ENCODE measurements around the gene ZBTB21.

The ZBTB21 gene

GRCh38 chr21:41958886-41959563, 51.1 kb downstream of the ZBTB21 start:
- H2AFZ ChIP-seq (ENCODE audit: low read depth): no peak overlapping the region
- H3K4me3 ChIP-seq (IDR thresholded peaks at IDR 0.05; ENCODE audit: insufficient read depth, low read depth, low read length): no peak overlapping the region
- H3K36me3 ChIP-seq (ENCODE audit: insufficient read depth): no peaks in the 10 kb centered on the region
- H3K79me2 ChIP-seq (ENCODE audit: insufficient read depth, low read depth): no peaks in the 10 kb centered on the region
- H3K9ac ChIP-seq: no peak overlapping the region
- no peaks in the 10 kb centered on the region for H3K4me1 ChIP-seq (ENCODE audit: low read depth, poor library complexity, severe bottlenecking)
- H3K4me2 ChIP-seq: no peak overlapping the region
- H3K27ac ChIP-seq: no peak overlapping the region
- TF ChIP-seq CTCF (conservative IDR thresholded peaks at IDR 0.05; ENCODE audit: low read depth, low read length): no peak
- no peaks in the 10 kb centered on the region for H4K20me1 ChIP-seq (ENCODE audit: insufficient read depth)
- peaks cover 25% of the 10 kb centered on the region for H3K27me3 ChIP-seq (ENCODE audit: insufficient read depth, low read depth)

- H4K20me1 ChIP-seq (ENCODE audit: insufficient read depth): no peaks in the 10 kb centered on the region
- no peaks in the 10 kb centered on the region for H3K79me2 ChIP-seq (ENCODE audit: insufficient read depth, low read depth)
- no peaks in the 10 kb centered on the region for H3K4me1 ChIP-seq (ENCODE audit: low read depth, poor library complexity, severe bottlenecking)
- no peak overlapping the region for H2AFZ ChIP-seq (ENCODE audit: low read depth)
- no peak overlapping the region for H3K27ac ChIP-seq
- H3K4me2 ChIP-seq: no peak overlapping the region
- no peak for TF ChIP-seq CTCF (conservative IDR thresholded peaks at IDR 0.05; ENCODE audit: low read depth, low read length)
- no peaks in the 10 kb centered on the region for H3K36me3 ChIP-seq (ENCODE audit: insufficient read depth)
- peaks cover 22% of the 10 kb centered on the region for H3K27me3 ChIP-seq (ENCODE audit: insufficient read depth, low read depth)
- H3K9ac ChIP-seq: no peak overlapping the region
- H3K4me3 ChIP-seq (IDR thresholded peaks at IDR 0.05; ENCODE audit: insufficient read depth, low read depth, low read length): no peak overlapping the region
These were observed 52.0 kb downstream of the ZBTB21 start for GRCh38 chr21:41957991-41958766.

- H3K4me2 ChIP-seq: no peak overlapping the region
- no peak overlapping the region for H3K4me3 ChIP-seq (IDR thresholded peaks at IDR 0.05; ENCODE audit: insufficient read depth, low read depth, low read length)
- no peaks in the 10 kb centered on the region for H4K20me1 ChIP-seq (ENCODE audit: insufficient read depth)
- peaks cover 13% of the 10 kb centered on the region; the same call in 1 of the 2 replicates for H3K27me3 ChIP-seq (ENCODE audit: insufficient read depth, low read depth)
- H3K36me3 ChIP-seq (ENCODE audit: insufficient read depth): no peaks in the 10 kb centered on the region
- no peak overlapping the region for H3K27ac ChIP-seq
- no peaks in the 10 kb centered on the region for H3K4me1 ChIP-seq (ENCODE audit: low read depth, poor library complexity, severe bottlenecking)
- H3K79me2 ChIP-seq (ENCODE audit: insufficient read depth, low read depth): no peaks in the 10 kb centered on the region
- no peak for TF ChIP-seq CTCF (conservative IDR thresholded peaks at IDR 0.05; ENCODE audit: low read depth, low read length)
- H2AFZ ChIP-seq (ENCODE audit: low read depth): no peak overlapping the region
- H3K9ac ChIP-seq: no peak overlapping the region
These were observed 53.0 kb downstream of the ZBTB21 start for GRCh38 chr21:41956926-41957729.

GRCh38 chr21:41955516-41955915, 54.6 kb downstream of the ZBTB21 start:
- Histone ChIP-seq H3K27me3 (ENCODE audit: insufficient read depth, low read depth) (no peaks in the 10 kb centered on the region; the same call in 1 of the 2 replicates), H3K79me2 (ENCODE audit: insufficient read depth, low read depth) (no peaks in the 10 kb centered on the region), H3K4me2 (no peak overlapping the region), H3K36me3 (ENCODE audit: insufficient read depth) (no peaks in the 10 kb centered on the region), H2AFZ (ENCODE audit: low read depth) (no peak overlapping the region), H4K20me1 (ENCODE audit: insufficient read depth) (no peaks in the 10 kb centered on the region), H3K4me3 (IDR thresholded peaks at IDR 0.05; ENCODE audit: insufficient read depth, low read depth, low read length) (no peak overlapping the region), H3K27ac (no peak overlapping the region), H3K4me1 (ENCODE audit: low read depth, poor library complexity, severe bottlenecking) (no peaks in the 10 kb centered on the region), H3K9ac (no peak overlapping the region)
- no peak for TF ChIP-seq CTCF (conservative IDR thresholded peaks at IDR 0.05; ENCODE audit: low read depth, low read length)
